Colonic mucosa (tissue), 4 donors: Measurements from ENCODE around the gene PSMB3. TPM values are rescaled to one million over a fixed set of nuclear protein-coding genes. Genes with fewer than 3 reads are reported as not detected.

ENCODE experiments used
- DNase-seq: peaks from one replicate; pipeline ENCODE4 v3.0.0-alpha.2; 2020
- H3K27ac ChIP-seq: fragments of 200-600 bp; one replicate; pipeline ENCODE4 v1.8.0; 2021
- H3K27me3 ChIP-seq: fragments of 200-600 bp; one replicate; pipeline ENCODE4 v1.8.0; 2021
- H3K36me3 ChIP-seq: fragments of 200-600 bp; one replicate; pipeline ENCODE4 v1.8.0; 2021
- H3K4me1 ChIP-seq: fragments of 200-600 bp; one replicate; pipeline ENCODE4 v1.8.0; 2021; ENCODE audit warnings: mild to moderate bottlenecking
- H3K4me3 ChIP-seq: fragments of 200-600 bp; one replicate; pipeline ENCODE4 v1.8.0; 2021
- H3K9ac ChIP-seq, 2 donors: one replicate each; pipeline ENCODE4 v1.7.0; 2013; ENCODE audit warnings: control low read depth in 2 of 2, low read depth in 2 of 2, low read length in 2 of 2
- H3K9me3 ChIP-seq: fragments of 200-600 bp; one replicate; pipeline ENCODE4 v1.8.0; 2021
- intact Hi-C: fragments of 100-400 bp; cut with DNase I; formaldehyde crosslinking; loops from one replicate; pipeline ENCODE4 v1.14.1; 2022
- total RNA-seq, 2 donors: library from RNA; stranded (reverse); fragmentation: NEBNext Ultra II Directional in 1 of 2; extraction: Animal tissue kit (Norgen Biotek cat#: 25700) in 1 of 2; gene quantifications; one replicate each; pipeline ENCODE4 v1.2.1, GENCODE V29; 2021
- TF ChIP-seq, protein P1 (sequence below): fragments of 200-600 bp; IDR thresholded peaks from one replicate; pipeline ENCODE4 v1.8.0; 2022; ENCODE audit warnings: antibody characterized with exemption, mild to moderate bottlenecking
- donor health status: healthy.
- donor health status: DM: no; HTN: no; CAD: no.
- donor health status: DM: no; HTN: no; CAD: no.

The PSMB3 gene
- total RNA-seq, 2 donors from 2014 or later, result 160 to 253 TPM

DNA sequence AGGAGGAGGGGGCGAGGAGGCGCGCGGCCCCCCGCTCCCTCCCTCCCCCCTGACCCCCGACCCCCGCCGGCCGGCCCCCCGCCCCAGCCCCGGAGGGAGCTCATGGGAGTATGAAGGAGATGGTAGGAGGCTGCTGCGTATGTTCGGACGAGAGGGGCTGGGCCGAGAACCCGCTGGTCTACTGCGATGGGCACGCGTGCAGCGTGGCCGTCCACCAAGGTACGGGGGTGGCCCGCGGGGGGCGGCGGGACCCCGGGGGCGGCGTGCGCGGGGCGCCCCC is 47.1 kb upstream of the PSMB3 start:
- H3K27me3 ChIP-seq, result no peaks in the 10 kb centered on the region
- peak overlapping the region; percentile 73 to 93 for H3K9ac ChIP-seq
- H3K4me1 ChIP-seq, result peaks cover 6% of the 10 kb centered on the region
- peak overlapping the region; percentile 78 for H3K27ac ChIP-seq
- TF ChIP-seq, protein P1, sequence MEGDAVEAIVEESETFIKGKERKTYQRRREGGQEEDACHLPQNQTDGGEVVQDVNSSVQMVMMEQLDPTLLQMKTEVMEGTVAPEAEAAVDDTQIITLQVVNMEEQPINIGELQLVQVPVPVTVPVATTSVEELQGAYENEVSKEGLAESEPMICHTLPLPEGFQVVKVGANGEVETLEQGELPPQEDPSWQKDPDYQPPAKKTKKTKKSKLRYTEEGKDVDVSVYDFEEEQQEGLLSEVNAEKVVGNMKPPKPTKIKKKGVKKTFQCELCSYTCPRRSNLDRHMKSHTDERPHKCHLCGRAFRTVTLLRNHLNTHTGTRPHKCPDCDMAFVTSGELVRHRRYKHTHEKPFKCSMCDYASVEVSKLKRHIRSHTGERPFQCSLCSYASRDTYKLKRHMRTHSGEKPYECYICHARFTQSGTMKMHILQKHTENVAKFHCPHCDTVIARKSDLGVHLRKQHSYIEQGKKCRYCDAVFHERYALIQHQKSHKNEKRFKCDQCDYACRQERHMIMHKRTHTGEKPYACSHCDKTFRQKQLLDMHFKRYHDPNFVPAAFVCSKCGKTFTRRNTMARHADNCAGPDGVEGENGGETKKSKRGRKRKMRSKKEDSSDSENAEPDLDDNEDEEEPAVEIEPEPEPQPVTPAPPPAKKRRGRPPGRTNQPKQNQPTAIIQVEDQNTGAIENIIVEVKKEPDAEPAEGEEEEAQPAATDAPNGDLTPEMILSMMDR, result no peak
- intact Hi-C loops, result no loop called here
- no peaks in the 10 kb centered on the region for H3K36me3 ChIP-seq
- no peaks in the 10 kb centered on the region for H3K9me3 ChIP-seq
- peak overlapping the region; percentile 50 for H3K4me3 ChIP-seq
- DNase-seq, result no peak

DNA sequence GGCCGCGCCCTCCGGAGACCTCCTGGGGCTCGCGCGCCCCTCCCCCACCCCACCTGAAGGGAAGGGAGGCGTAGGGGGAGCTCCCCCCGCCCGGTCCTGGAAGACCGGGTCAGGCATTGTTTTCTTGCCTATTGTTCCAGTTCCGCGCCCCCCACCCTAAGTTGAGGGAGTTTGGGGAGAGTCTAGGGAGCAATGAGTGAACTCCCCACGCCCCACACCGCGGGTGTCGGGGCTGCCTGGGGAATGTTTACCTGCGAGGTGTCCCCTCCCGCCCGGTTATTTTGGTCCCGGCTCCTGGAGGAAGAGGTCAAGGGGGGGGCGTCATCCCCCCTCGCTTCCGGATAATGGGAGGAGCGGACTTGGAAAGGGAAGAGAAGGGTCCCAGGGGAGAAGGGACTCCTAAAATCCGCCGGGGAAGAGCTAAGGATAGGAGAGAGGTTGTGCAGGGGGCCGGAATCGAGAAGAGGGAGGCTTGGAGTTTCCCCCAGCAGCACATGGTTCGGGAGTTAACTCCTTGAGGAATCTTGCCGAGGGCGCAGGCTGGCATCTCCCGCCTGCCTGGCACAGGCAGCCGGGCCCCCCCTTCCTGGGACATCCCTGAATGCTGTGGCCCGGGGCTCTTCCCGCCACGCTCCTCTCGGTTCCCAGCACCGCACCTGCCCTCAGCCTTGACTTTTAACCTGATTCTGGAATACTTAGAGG is 46.6 kb upstream of the PSMB3 start:
- intact Hi-C loops, result no loop called here
- Histone ChIP-seq H3K27ac (peak overlapping the region; percentile 78), H3K36me3 (no peaks in the 10 kb centered on the region), H3K9ac (peak overlapping the region; percentile 73 to 93), H3K27me3 (no peaks in the 10 kb centered on the region), H3K9me3 (no peaks in the 10 kb centered on the region), H3K4me3 (peak overlapping the region; percentile 50), H3K4me1 (peaks cover 6% of the 10 kb centered on the region)
- peak; percentile 75 for DNase-seq
- TF ChIP-seq, protein P1, result no peak

DNA sequence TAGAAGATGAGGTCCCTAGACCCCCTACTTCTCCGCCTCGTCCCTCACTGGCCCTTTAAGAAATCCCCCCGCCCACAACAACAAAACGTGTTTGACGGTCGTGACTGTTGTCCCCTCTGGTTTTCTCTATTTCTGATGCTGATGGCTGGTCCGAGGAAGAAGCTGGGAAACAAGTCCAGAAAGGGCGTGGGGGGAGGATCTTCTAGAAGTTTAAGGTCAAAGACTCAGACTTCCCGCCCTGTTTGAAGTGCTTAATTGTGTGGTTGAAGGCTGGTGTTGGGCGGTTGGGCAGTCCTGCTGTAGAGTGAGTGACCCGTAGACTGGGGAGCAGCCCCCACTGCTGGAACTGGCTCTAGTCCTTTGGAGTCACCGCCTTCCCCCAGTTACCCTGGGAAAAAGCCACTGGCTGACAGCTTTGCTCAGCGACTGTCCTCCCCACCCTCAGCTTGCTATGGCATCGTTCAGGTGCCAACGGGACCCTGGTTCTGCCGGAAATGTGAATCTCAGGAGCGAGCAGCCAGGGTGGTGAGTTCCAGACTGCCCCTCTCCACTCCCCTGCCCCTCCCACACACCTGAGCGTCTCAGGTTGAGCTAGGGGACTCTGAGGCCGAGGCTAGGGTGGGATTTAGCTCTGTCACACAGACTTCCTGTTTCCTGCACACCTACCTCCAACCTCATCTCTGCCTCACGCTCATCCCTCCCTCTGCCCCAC is 45.9 kb upstream of the PSMB3 start:
- H3K27ac ChIP-seq, result peak overlapping the region; percentile 78
- H3K4me1 ChIP-seq, result no peaks in the 10 kb centered on the region
- DNase-seq, result peak; percentile 57
- TF ChIP-seq, protein P1, result no peak
- intact Hi-C loops, result no loop called here
- no peaks in the 10 kb centered on the region for H3K36me3 ChIP-seq
- H3K9ac ChIP-seq, result peak overlapping the region; percentile 73 to 93
- no peaks in the 10 kb centered on the region for H3K9me3 ChIP-seq
- peak overlapping the region; percentile 50 for H3K4me3 ChIP-seq
- H3K27me3 ChIP-seq, result no peaks in the 10 kb centered on the region

DNA sequence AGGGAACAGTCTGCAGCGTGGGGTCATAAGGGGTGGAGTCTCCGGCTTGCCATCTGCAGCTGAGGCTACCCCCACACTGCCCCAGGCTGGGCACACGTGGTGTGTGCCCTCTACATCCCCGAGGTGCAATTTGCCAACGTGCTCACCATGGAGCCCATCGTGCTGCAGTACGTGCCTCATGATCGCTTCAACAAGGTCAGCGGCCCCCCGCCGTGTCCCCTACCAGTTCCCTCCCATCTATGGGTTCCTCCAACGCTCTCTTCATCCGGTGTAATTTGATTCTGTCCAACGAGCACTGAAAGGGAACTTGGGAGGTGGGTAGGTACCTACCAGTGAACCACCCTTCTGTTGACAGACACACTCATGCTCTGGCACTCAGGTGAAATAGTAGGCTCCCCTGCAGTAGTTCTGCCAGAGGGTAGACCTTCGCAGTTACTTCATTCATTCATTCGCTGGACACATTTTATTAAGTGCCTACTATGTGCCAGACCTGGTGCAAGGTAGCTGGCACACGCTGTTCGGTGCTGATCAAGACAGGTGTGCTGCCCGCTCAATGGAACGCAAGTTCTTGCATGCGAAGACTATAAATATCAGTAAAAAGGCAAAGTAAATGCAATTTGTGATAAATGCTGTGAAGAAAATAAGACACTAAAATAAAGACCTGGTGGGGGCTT is 44.7 kb upstream of the PSMB3 start:
- intact Hi-C loops, result no loop called here
- DNase-seq, result no peak
- H3K9me3 ChIP-seq, result no peaks in the 10 kb centered on the region
- TF ChIP-seq, protein P1, result no peak
- H3K27me3 ChIP-seq, result no peaks in the 10 kb centered on the region
- H3K9ac ChIP-seq, result peak overlapping the region in 1 of 2 donors; percentile 46
- H3K4me1 ChIP-seq, result no peaks in the 10 kb centered on the region
- no peaks in the 10 kb centered on the region for H3K36me3 ChIP-seq
- no peak overlapping the region for H3K27ac ChIP-seq
- H3K4me3 ChIP-seq, result no peak overlapping the region

DNA sequence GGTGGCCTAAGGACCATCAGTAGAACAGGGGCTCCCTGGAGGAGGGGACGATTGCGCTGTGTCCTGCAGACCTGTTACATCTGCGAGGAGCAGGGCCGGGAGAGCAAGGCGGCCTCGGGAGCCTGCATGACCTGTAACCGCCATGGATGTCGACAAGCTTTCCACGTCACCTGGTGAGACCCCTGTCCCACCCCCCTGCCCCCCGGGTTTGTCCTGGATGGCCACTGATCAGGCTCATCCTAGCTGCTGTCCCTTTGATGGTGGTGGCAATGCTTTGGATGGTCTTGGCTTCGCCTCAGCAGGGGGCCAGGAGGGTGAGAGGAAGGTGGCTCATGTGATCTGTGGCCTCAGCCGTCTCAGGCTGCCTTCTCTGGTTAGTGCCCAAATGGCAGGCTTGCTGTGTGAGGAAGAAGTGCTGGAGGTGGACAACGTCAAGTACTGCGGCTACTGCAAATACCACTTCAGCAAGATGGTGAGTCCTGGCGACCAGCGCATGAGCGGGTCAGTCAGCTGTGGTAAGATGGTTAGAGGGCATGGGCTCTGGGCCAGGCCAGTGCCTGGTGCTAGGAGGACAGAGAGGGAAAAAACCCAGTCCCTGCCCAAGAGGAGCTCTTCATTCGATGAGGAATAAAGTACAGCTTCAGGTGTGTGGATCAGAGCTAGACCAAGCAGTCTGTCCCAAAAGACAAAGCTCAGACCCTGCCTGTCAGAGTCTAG is 43.3 kb upstream of the PSMB3 start:
- DNase-seq, result no peak
- Histone ChIP-seq H3K9ac (no peak overlapping the region), H3K27me3 (no peaks in the 10 kb centered on the region), H3K9me3 (no peaks in the 10 kb centered on the region), H3K4me3 (no peak overlapping the region), H3K27ac (no peak overlapping the region), H3K36me3 (no peaks in the 10 kb centered on the region), H3K4me1 (no peaks in the 10 kb centered on the region)
- intact Hi-C loops, result no loop called here
- TF ChIP-seq, protein P1, result no peak
